GM23338 (cell line): ENCODE data around the gene FBLN1. TPM values are rescaled to one million over a fixed set of nuclear protein-coding genes. Genes with fewer than 3 reads are reported as not detected.
A peak's percentile ranks its signal among the peaks of the same experiment; 100 is the strongest.

ENCODE experiments used
- ATAC-seq: fragments of 200-7000 bp; cut with Tn5 transposase; 3 replicates; pipeline ENCODE4 v1.9.1; 2020
- DNase-seq: peaks from one replicate; pipeline ENCODE4 v3.0.0-alpha.2; 2015; ENCODE audit warnings: low spot score
- H2AFZ ChIP-seq: fragments of 200-600 bp; sonication (generic); 2 replicates; pipeline ENCODE4 v1.8.0; 2016; ENCODE audit warnings: antibody characterized with exemption, mild to moderate bottlenecking, moderate library complexity
- H3F3A ChIP-seq: fragments of 200-600 bp; sonication (generic); replicated peaks from 2 replicates; pipeline ENCODE4 v1.8.0; 2017; ENCODE audit warnings: antibody characterized with exemption, mixed run types, low read depth
- H3K27ac ChIP-seq: fragments of 200-600 bp; sonication (generic); 2 replicates; pipeline ENCODE4 v1.6.1; 2016; ENCODE audit warnings: low read depth
- H3K27me3 ChIP-seq: fragments of 200-600 bp; sonication (generic); 2 replicates; pipeline ENCODE4 v1.8.0; 2016; ENCODE audit warnings: mild to moderate bottlenecking, mixed run types, moderate library complexity; ENCODE audit not compliant: insufficient read depth
- H3K36me3 ChIP-seq: fragments of 200-600 bp; sonication (generic); 2 replicates; pipeline ENCODE4 v1.8.0; 2016; ENCODE audit warnings: mild to moderate bottlenecking; ENCODE audit not compliant: insufficient read depth
- H3K4me1 ChIP-seq: fragments of 200-600 bp; sonication (generic); 2 replicates; pipeline ENCODE4 v1.8.0; 2016; ENCODE audit warnings: mild to moderate bottlenecking, moderate library complexity; ENCODE audit not compliant: insufficient read depth
- H3K4me2 ChIP-seq: fragments of 200-600 bp; sonication (generic); 2 replicates; pipeline ENCODE4 v1.7.1; 2017; ENCODE audit warnings: mixed run types
- H3K4me3 ChIP-seq: fragments of 200-600 bp; sonication (generic); 2 replicates; pipeline ENCODE4 v1.6.1; 2016; ENCODE audit warnings: mixed run types
- H3K79me2 ChIP-seq: fragments of 200-600 bp; sonication (generic); replicated peaks from 2 replicates; pipeline ENCODE4 v1.8.0; 2017; ENCODE audit warnings: mild to moderate bottlenecking; ENCODE audit not compliant: insufficient read depth
- H3K9me2 ChIP-seq: fragments of 200-600 bp; sonication (generic); 2 replicates; pipeline ENCODE4 v1.8.0; 2017; ENCODE audit not compliant: insufficient read depth
- H4K20me1 ChIP-seq: fragments of 200-600 bp; sonication (generic); replicated peaks from 2 replicates; pipeline ENCODE4 v1.8.0; 2017; ENCODE audit warnings: mild to moderate bottlenecking; ENCODE audit not compliant: insufficient read depth
- H3K27ac Mint-ChIP-seq: 2 replicates; pipeline ENCODE4 v1.8.0; 2020; ENCODE audit warnings: inconsistent platforms, mild to moderate bottlenecking, moderate library complexity, mixed read lengths
- H3K27me3 Mint-ChIP-seq: 3 replicates; pipeline ENCODE4 v1.8.0; 2022; ENCODE audit warnings: low read depth, mild to moderate bottlenecking, moderate library complexity, mixed read lengths, inconsistent platforms; ENCODE audit not compliant: insufficient read depth, poor library complexity
- H3K36me3 Mint-ChIP-seq: 3 replicates; pipeline ENCODE4 v1.8.0; 2021; ENCODE audit warnings: low read depth, mild to moderate bottlenecking, inconsistent platforms, moderate library complexity, mixed read lengths
- H3K4me1 Mint-ChIP-seq: 3 replicates; pipeline ENCODE4 v1.8.0; 2020; ENCODE audit warnings: mild to moderate bottlenecking, inconsistent platforms, mixed read lengths
- H3K4me3 Mint-ChIP-seq: 3 replicates; pipeline ENCODE4 v1.8.0; 2021; ENCODE audit warnings: moderate library complexity, mild to moderate bottlenecking, inconsistent platforms, mixed read lengths
- H3K9me3 Mint-ChIP-seq: 3 replicates; pipeline ENCODE4 v1.8.0; 2020; ENCODE audit warnings: moderate library complexity, mild to moderate bottlenecking, inconsistent platforms, mixed read lengths
- CREB1 ChIP-seq: fragments of 250-450 bp; sonication (Bioruptor Pico); IDR thresholded peaks from 2 replicates; pipeline ENCODE4 v1.5.0; 2020; ENCODE audit warnings: low read depth, mild to moderate bottlenecking, moderate library complexity
- CTCF ChIP-seq, 2 experiments: fragments of 200-600 bp in 1 of 2; sonication (generic) in 1 of 2; conservative IDR thresholded peaks; 2 replicates each; pipeline versions ENCODE4 v1.5.1 to v1.6.1; 2016 to 2017; ENCODE audit warnings: antibody characterized with exemption in 2 of 2, low read depth in 2 of 2, mild to moderate bottlenecking in 2 of 2, moderate library complexity in 1 of 2
- ETS1 ChIP-seq: IDR thresholded peaks from 2 replicates; pipeline ENCODE4 v1.6.1; 2016; ENCODE audit warnings: antibody characterized with exemption
- EZH2 ChIP-seq: fragments of 200-600 bp; sonication (generic); IDR thresholded peaks from one replicate; pipeline ENCODE4 v1.8.0; 2017; ENCODE audit warnings: antibody characterized with exemption, mild to moderate bottlenecking, low read depth; ENCODE audit not compliant: unreplicated experiment
- EZH2phosphoT487 ChIP-seq: fragments of 200-600 bp; sonication (generic); IDR thresholded peaks from one replicate; pipeline ENCODE4 v1.8.1; 2018; ENCODE audit warnings: antibody characterized with exemption; ENCODE audit not compliant: unreplicated experiment
- JUNB ChIP-seq: IDR thresholded peaks from one replicate; pipeline ENCODE4 v1.6.1; 2016; ENCODE audit warnings: antibody characterized with exemption; ENCODE audit not compliant: unreplicated experiment
- NANOG ChIP-seq: IDR thresholded peaks from 2 replicates; pipeline ENCODE4 v1.6.1; 2016; ENCODE audit warnings: antibody characterized with exemption, borderline replicate concordance
- POLR2AphosphoS5 ChIP-seq: IDR thresholded peaks from 2 replicates; pipeline ENCODE4 v1.6.1; 2016; ENCODE audit warnings: antibody characterized with exemption, low read depth
- REST ChIP-seq: IDR thresholded peaks from one replicate; pipeline ENCODE4 v1.6.1; 2018; ENCODE audit warnings: antibody characterized with exemption; ENCODE audit not compliant: unreplicated experiment
- STAT1 ChIP-seq: IDR thresholded peaks from one replicate; pipeline ENCODE4 v1.6.1; 2016; ENCODE audit warnings: antibody characterized with exemption; ENCODE audit not compliant: unreplicated experiment
- ZNF114 ChIP-seq: fragments of 250-450 bp; sonication (Bioruptor Pico); IDR thresholded peaks from 2 replicates; pipeline ENCODE4 v1.5.0; 2020; ENCODE audit warnings: mild to moderate bottlenecking, moderate library complexity
- ZNF331 ChIP-seq: fragments of 250-450 bp; sonication (Bioruptor Pico); IDR thresholded peaks from 2 replicates; pipeline ENCODE4 v1.5.0; 2020; ENCODE audit warnings: low read depth, mild to moderate bottlenecking, moderate library complexity
- ZNF462 ChIP-seq: fragments of 250-450 bp; sonication (Bioruptor Pico); IDR thresholded peaks from 2 replicates; pipeline ENCODE4 v1.5.0; 2020; ENCODE audit warnings: mild to moderate bottlenecking, moderate library complexity
- polyA plus RNA-seq: library from polyadenylated mRNA; unstranded; fragments of >200 nt; fragmentation: Nextera tagmentation; extraction: Ambion mirVana; gene quantifications from 2 replicates; pipeline ENCODE4 v1.2.1, GENCODE V29; 2016
- total RNA-seq: library from RNA; depleted of rRNA; stranded (reverse); fragments of >200 nt; shearing (Covaris generic); gene quantifications from 2 replicates; pipeline ENCODE4 v1.2.3, GENCODE V29; 2014

The FBLN1 gene
- total and polyA plus RNA-seq, 2 experiments from 2014 or later: 90.1 to 137 TPM

- Histone ChIP-seq H3K4me3 (no peak overlapping the region), H3K79me2 (no peaks in the 10 kb centered on the region), H3K4me1 (no peaks in the 10 kb centered on the region), H3K27ac (no peak overlapping the region), H3F3A (no peaks in the 10 kb centered on the region), H2AFZ (no peak overlapping the region), H4K20me1 (no peaks in the 10 kb centered on the region), H3K36me3 (peaks cover 16% of the 10 kb centered on the region; the same call in 1 of the 2 replicates), H3K9me2 (no peaks in the 10 kb centered on the region), H3K4me2 (no peak overlapping the region), H3K27me3 (no peaks in the 10 kb centered on the region)
- Mint-ChIP-seq H3K36me3 (peaks cover 68% of the 10 kb centered on the region), H3K9me3 (no peaks in the 10 kb centered on the region), H3K27ac (peak overlapping the region; percentile 40; the same call in 1 of the 2 replicates), H3K4me1 (no peaks in the 10 kb centered on the region), H3K27me3 (peaks cover 3% of the 10 kb centered on the region), H3K4me3 (no peak overlapping the region)
- ATAC-seq (no peak), DNase-seq (no peak)
- TF ChIP-seq REST: no peak
- no peak for TF ChIP-seq NANOG
- no peak for TF ChIP-seq ZNF462 (CRISPR knock-in tag)
- TF ChIP-seq ZNF331 (CRISPR knock-in tag): no peak
- no peak for TF ChIP-seq JUNB
- no peak for TF ChIP-seq CREB1
- no peak for TF ChIP-seq ZNF114 (CRISPR knock-in tag)
- no peak for TF ChIP-seq STAT1
- TF ChIP-seq EZH2: no peak
- no peak for TF ChIP-seq ETS1
- TF ChIP-seq EZH2phosphoT487: no peak
- TF ChIP-seq CTCF (conservative IDR thresholded peaks at IDR 0.05; ENCODE audit: low read depth in 2 of 2): no peak
- no peak for TF ChIP-seq POLR2AphosphoS5
These were observed 42.0 kb downstream of the FBLN1 start for GRCh38 chr22:45544588-45545170.
